ENCODE results near the gene SLC30A3. TPM values are rescaled to one million over a fixed set of nuclear protein-coding genes. Genes with fewer than 3 reads are reported as not detected.
A peak's percentile ranks its signal among the peaks of the same experiment; 100 is the strongest.

The SLC30A3 gene
- total RNA-seq, 6 experiments from 2014 or later: not detected

DNA sequence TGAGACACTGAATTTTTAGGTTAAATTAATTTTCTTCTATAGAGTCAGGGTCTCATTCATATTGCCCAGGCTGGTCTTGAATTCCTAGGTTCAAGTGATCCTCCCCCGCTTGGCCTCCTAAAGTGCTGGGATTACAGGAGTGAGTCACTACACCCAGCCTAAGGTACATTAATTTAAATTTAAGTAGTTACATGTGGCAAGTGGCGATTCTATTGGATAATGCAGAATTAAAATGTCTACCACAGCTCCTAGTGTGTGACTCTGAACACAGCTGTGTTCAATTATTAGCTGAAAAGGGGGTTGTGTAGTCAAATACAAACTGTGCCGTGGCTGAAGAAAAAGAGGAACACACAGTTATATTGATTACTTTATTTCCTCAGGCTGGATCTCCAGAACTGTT, 47.9 kb downstream of the SLC30A3 start:
- 89% methylated on average over 3 of the region's 3 CpGs for WGBS (ENCODE audit: insufficient coverage, low coverage, low lambda C conversion rate, missing lambda C conversion rate)
- Histone ChIP-seq H3K4me1 (peaks cover 0 to 25% (median 7%) of the 10 kb centered on the region in 4 donors), H3K27ac (no peak overlapping the region), H3K27me3 (no peaks in the 10 kb centered on the region), H3K4me3 (no peak overlapping the region), H3K36me3 (peaks cover 0 to 11% (median 2%) of the 10 kb centered on the region in 4 donors), H3K9me3 (no peaks in the 10 kb centered on the region)
- intact Hi-C loops (cut with DNase I): no loop called here
- ATAC-seq (no peak), DNase-seq (no peak)
- TF ChIP-seq, protein P1, sequence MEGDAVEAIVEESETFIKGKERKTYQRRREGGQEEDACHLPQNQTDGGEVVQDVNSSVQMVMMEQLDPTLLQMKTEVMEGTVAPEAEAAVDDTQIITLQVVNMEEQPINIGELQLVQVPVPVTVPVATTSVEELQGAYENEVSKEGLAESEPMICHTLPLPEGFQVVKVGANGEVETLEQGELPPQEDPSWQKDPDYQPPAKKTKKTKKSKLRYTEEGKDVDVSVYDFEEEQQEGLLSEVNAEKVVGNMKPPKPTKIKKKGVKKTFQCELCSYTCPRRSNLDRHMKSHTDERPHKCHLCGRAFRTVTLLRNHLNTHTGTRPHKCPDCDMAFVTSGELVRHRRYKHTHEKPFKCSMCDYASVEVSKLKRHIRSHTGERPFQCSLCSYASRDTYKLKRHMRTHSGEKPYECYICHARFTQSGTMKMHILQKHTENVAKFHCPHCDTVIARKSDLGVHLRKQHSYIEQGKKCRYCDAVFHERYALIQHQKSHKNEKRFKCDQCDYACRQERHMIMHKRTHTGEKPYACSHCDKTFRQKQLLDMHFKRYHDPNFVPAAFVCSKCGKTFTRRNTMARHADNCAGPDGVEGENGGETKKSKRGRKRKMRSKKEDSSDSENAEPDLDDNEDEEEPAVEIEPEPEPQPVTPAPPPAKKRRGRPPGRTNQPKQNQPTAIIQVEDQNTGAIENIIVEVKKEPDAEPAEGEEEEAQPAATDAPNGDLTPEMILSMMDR (IDR thresholded peaks at IDR 0.05): no peak
- TF ChIP-seq POLR2A (IDR thresholded peaks at IDR 0.05): no peak

DNA sequence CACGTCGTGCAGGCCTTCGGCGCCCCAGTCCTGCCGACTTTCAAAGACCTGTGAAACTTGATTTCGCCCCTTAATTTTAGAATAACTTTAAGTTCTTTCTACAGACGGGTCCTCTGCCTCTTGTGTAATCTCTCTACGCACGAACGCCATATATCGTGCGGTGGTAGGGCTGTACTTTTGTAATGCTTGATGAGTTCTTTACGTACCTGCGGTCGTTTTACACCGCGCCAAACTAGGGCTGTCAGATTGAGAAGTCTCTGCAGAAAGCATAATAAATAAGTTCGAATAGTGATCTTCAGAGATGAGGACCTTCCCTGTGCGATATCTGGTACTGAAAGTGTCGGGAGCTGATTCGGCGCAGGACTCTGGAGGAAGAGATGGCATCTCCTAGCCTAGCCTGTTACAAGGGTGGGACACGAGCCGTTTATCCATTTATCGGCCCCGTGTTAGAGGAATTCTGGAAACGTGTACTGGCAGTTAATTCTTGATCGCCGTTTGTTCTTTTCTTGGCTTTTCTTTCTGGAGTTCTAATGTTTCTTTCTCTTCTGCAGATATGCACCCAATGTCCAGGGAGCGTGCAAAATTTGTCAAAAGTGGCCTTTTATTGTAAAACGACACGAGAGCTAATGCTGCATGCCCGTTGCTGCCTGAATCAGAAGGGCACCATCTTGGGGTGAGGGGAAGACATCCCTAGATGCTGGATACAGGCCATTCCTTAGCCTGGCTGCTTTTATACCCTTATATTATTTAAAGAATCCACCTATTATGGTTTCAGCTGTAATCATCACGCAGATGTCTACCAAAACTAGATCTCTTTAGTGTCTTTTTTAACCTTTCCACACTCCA, 50.0 kb downstream of the SLC30A3 start:
- WGBS (ENCODE audit: insufficient coverage, low coverage, low lambda C conversion rate, missing lambda C conversion rate): 4% methylated on average over 33 of the region's 34 CpGs
- H3K36me3 ChIP-seq: peaks cover 0 to 10% (median 0%) of the 10 kb centered on the region in 4 donors
- peaks cover 0 to 24% (median 7%) of the 10 kb centered on the region in 4 donors for H3K4me1 ChIP-seq
- DNase-seq (peak in 1 of 3 donors; percentile 37), ATAC-seq (peak in 2 of 4 donors; percentile 2 to 6)
- H3K9me3 ChIP-seq: no peaks in the 10 kb centered on the region
- H3K4me3 ChIP-seq: peak overlapping the region; percentile 76 to 93 (median 79)
- no peaks in the 10 kb centered on the region for H3K27me3 ChIP-seq
- TF ChIP-seq POLR2A (IDR thresholded peaks at IDR 0.05): no peak
- TF ChIP-seq, protein P1 (IDR thresholded peaks at IDR 0.05): no peak
- peak overlapping the region; percentile 93 to 98 (median 97) for H3K27ac ChIP-seq
- intact Hi-C loops (cut with DNase I): no loop called here

DNA sequence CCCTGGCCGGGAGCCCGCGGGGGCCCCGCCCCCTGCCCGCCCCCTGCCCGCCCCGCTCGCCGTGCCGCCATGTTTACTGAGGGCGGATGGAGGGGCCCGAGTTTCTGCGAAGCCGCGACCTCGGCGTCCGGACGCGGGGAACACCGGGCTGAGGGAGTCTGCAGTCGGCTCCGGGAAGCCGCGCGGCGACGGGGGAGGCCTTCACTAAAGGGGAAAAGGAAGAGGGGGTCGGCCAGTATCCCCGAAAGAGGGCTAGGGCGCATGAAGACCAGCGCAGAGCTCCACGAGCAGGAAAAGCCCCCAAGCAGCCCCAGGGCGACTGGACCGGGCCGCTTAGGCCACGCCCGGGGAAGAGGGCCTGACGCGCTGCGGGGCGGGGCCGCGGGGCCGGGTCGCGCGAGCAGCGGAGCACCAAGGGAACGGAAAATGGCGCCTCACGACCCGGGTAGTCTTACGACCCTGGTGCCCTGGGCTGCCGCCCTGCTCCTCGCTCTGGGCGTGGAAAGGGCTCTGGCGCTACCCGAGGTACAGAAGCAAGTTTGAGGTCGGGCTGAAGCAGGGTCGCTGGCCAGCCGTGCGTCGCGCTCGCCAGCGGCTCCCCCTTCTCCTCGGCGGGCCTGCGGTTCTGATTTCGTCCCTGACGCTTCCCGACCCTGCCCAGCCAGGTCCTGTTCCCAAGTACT, 50.8 kb downstream of the SLC30A3 start, which contains the start of the genes ATRAID and SLC5A6:
Gene ATRAID, plus strand, starts transcription at position 99 of the 683 bp plus-strand sequence. Its CDS starts 328 bp downstream, at position 427.
Gene SLC5A6, minus strand, starts transcription at position 326 of the 683 bp plus-strand sequence. CDS start 4,618 bp downstream, outside the sequence.
- TF ChIP-seq, protein P1 (IDR thresholded peaks at IDR 0.05): no peak
- peak; percentile 96 for TF ChIP-seq POLR2A (IDR thresholded peaks at IDR 0.05)
- intact Hi-C loops (cut with DNase I): no loop called here
- Histone ChIP-seq H3K27ac (peak within 1 kb of the TSS; percentile 93 to 98 (median 97)), H3K4me1 (peaks cover 0 to 20% (median 7%) of the 10 kb centered on the region in 4 donors), H3K9me3 (no peaks in the 10 kb centered on the region), H3K4me3 (peak within 1 kb of the TSS; percentile 76 to 93 (median 79)), H3K27me3 (no peaks in the 10 kb centered on the region), H3K36me3 (peaks cover 0 to 17% (median 0%) of the 10 kb centered on the region in 4 donors)
- ATAC-seq (peak; percentile 88 to 95 (median 90)), DNase-seq (peak; percentile 91 to 93 (median 92))
- WGBS (ENCODE audit: insufficient coverage, low coverage, low lambda C conversion rate, missing lambda C conversion rate): 0% methylated on average over 2 of the region's 73 CpGs

DNA sequence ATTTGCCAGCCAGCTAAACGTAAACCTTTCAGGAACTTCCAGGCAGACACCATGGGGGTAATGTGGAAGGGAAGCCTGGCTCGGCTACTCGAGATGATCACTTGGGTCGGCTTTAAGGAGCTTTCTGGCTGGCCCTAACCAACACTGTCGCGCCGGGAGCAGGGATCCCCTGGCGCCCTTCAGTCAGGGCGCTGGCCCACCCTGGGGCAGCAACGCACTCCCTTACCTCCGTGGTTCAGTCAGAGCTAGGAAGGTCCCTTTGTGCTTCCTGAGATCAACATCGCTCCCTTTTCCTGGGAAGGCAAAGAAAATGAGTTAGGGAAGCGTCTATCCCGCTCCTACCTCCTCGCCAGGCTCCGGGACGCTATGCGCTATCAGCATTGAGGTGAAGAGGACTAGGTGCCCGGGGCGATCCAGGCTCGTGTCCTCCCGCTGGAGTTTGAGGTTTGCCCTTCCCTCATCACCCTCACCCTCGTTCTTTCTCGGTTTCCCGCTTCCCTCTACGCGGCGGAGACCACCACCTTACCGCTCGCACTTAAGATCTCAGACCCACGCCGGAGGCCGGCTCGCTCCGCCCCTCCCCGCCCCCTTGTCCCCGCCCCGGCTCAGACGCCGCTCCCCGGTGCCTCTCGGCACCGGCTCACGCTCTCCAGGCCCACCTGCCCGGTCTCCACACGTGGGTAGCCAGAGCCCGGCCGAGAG, 51.5 kb downstream of the SLC30A3 start:
- TF ChIP-seq, protein P1 (IDR thresholded peaks at IDR 0.05): no peak
- no peak for TF ChIP-seq POLR2A (IDR thresholded peaks at IDR 0.05)
- DNase-seq: peak in 1 of 3 donors; percentile 89
- 3% methylated on average over 26 of the region's 48 CpGs for WGBS (ENCODE audit: insufficient coverage, low coverage, low lambda C conversion rate, missing lambda C conversion rate)
- Histone ChIP-seq H3K27ac (peak overlapping the region; percentile 93 to 98 (median 97)), H3K27me3 (no peaks in the 10 kb centered on the region), H3K4me3 (peak overlapping the region; percentile 76 to 93 (median 79)), H3K4me1 (peaks cover 0 to 20% (median 7%) of the 10 kb centered on the region in 4 donors), H3K36me3 (peaks cover 0 to 24% (median under 1%) of the 10 kb centered on the region in 4 donors), H3K9me3 (no peaks in the 10 kb centered on the region)
- intact Hi-C loops (cut with DNase I): no loop called here
- peak in 2 of 4 donors; percentile 26 to 30 for ATAC-seq

Data from right lobe of liver (tissue), 6 donors.